Measurements from ENCODE around the gene SLC13A4.
"Not testable (repeated sequence)": the region's sequence is repeated elsewhere in the genome, so short reads cannot be mapped to it uniquely, and the experiment has no call there.

The SLC13A4 gene

DNA sequence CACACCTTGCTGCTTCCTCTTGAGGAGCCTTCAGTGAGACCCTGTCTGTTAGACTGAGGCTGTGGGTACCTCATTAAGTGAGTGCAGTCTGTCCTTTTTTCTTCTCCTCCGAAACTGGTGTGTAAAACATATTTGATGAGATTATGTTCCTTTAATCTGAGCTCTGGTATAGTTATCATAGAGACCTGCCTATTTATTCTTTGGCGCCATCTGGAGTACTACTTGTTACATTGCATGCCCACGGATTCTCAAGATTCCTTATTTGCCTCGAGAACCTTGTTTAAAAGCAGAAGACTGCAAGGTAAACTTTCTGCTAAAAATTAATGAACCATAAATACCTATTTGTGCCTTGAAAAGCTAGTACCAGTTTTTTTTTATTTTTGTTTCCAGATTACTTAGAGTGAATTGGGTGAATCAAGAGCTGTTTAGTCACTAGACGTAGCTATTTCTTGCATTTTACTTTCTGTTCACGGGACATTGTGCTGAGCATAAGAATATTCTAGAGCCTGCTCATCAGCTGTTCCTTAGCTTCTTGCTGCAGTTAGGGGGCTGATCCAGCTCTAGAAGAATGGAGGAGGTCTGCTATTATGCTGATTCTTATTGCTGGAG lies 82.6 kb downstream of the SLC13A4 start:
- H3K9ac ChIP-seq (ENCODE audit: low read depth, low read length) = no peak overlapping the region
- H3K27me3 ChIP-seq (ENCODE audit: control insufficient read depth, insufficient read depth, low read length) = no peaks in the 10 kb centered on the region
- no peaks in the 10 kb centered on the region for H3K4me1 ChIP-seq (ENCODE audit: control insufficient read depth, insufficient read depth, low read length)
- H3K9me3 ChIP-seq (ENCODE audit: control insufficient read depth, insufficient read depth, low read length) = no peaks in the 10 kb centered on the region
- H3K4me3 ChIP-seq (ENCODE audit: low read depth, low read length) = no peak overlapping the region
- peaks cover 8% of the 10 kb centered on the region for H3K36me3 ChIP-seq (ENCODE audit: control insufficient read depth, insufficient read depth, low read length)

DNA sequence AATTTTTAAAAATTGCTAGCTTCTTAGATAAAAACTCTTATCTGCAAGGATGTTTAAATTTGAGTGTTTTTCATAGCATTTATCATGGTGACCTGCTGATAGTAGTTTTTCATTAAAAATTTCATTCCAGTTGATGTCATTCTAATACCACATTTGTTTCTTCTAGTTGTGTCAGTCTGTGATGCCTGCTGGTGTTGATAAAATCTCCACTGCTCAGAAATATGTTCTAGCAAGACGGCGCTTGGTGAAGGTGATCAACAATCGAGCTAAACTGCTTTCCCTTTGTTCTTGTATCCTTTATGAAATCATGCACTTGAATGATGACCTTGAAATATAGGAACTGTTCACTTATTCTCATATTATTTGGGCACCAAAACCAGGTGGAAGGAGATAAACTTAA lies 83.3 kb downstream of the SLC13A4 start:
- Histone ChIP-seq H3K9me3 (ENCODE audit: control insufficient read depth, insufficient read depth, low read length) (no peaks in the 10 kb centered on the region), H3K9ac (ENCODE audit: low read depth, low read length) (no peak overlapping the region), H3K27me3 (ENCODE audit: control insufficient read depth, insufficient read depth, low read length) (no peaks in the 10 kb centered on the region), H3K4me1 (ENCODE audit: control insufficient read depth, insufficient read depth, low read length) (no peaks in the 10 kb centered on the region), H3K4me3 (ENCODE audit: low read depth, low read length) (no peak overlapping the region), H3K36me3 (ENCODE audit: control insufficient read depth, insufficient read depth, low read length) (peaks cover 8% of the 10 kb centered on the region)

DNA sequence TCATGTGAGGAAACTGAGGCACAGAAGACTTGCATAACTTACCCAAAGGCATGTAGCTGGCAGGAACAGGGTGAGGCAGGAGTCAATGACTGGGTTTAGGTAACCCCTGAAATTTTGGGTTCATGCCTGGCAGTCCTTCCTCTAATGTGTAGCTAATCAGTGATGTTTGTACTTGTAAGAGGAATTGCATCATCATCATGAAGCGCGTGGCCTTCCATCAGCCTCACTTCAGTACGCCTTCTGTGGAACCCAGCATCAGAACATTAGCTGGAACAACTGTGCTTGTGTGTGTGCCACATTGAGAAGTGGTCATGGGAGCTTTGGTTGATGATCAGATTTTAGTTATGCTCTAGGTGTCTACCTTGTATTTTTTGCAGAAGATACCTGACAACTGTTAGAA lies 83.8 kb downstream of the SLC13A4 start:
- Histone ChIP-seq H3K9ac (ENCODE audit: low read depth, low read length) (no peak overlapping the region), H3K36me3 (ENCODE audit: control insufficient read depth, insufficient read depth, low read length) (peaks cover 8% of the 10 kb centered on the region), H3K4me1 (ENCODE audit: control insufficient read depth, insufficient read depth, low read length) (no peaks in the 10 kb centered on the region), H3K9me3 (ENCODE audit: control insufficient read depth, insufficient read depth, low read length) (no peaks in the 10 kb centered on the region), H3K4me3 (ENCODE audit: low read depth, low read length) (no peak overlapping the region), H3K27me3 (ENCODE audit: control insufficient read depth, insufficient read depth, low read length) (no peaks in the 10 kb centered on the region)

DNA sequence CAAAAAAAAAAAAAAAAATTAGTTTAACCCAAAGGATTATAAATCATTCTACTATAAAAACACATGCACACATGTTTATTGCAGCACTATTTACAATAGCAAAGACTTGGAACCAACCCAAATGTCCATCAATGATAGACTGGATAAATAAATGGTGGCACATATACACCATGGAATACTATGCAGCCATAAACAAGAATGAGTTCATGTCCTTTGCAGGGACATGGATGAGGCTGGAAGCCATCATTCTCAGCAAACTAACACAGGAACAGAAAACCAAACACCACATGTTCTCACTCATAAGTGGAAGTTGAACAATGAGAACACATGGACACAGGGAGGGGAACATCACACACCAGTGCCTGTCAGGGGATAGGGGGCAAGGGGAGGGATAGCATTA lies 88.3 kb downstream of the SLC13A4 start:
- H3K4me3 ChIP-seq (ENCODE audit: low read depth, low read length); H3K36me3 ChIP-seq (ENCODE audit: control insufficient read depth, insufficient read depth, low read length); H3K9ac ChIP-seq (ENCODE audit: low read depth, low read length); H3K27me3 ChIP-seq (ENCODE audit: control insufficient read depth, insufficient read depth, low read length); H3K9me3 ChIP-seq (ENCODE audit: control insufficient read depth, insufficient read depth, low read length); H3K4me1 ChIP-seq (ENCODE audit: control insufficient read depth, insufficient read depth, low read length): not testable (repeated sequence)

DNA sequence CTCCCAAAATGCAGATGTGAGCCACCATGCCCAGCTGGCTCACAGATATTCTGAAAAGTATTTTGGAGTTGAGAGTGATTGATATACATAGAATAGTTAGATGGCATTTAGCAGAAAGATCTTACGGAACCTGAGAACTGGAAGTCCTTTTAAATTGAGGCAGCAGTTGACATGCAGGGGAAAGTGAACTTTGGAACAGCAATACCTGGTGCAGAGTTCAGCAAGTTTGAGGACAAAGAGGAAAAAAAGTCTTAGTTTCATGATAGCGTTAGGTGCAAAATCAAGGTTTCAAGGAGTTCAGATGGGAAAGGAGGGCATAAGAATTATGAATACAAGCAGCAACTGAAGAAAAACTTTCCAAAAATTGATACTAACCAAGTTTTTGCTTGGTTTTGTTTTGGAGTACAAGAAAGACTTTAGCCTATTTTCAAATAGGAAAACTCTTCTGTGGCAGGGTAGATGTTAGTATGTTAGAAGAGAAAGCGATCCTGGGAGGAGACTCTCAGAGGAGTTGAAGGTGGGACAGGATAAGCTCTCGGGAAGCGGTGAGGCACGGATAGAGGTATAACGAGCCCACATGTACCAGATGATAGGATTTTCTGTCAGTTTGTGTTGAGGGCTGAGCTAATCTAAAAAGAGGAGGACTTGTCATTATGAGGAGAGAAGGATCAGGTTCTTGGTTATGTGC lies 93.7 kb downstream of the SLC13A4 start:
- no peaks in the 10 kb centered on the region for H3K27me3 ChIP-seq (ENCODE audit: control insufficient read depth, insufficient read depth, low read length)
- no peaks in the 10 kb centered on the region for H3K36me3 ChIP-seq (ENCODE audit: control insufficient read depth, insufficient read depth, low read length)
- H3K9ac ChIP-seq (ENCODE audit: low read depth, low read length) = no peak overlapping the region
- no peak overlapping the region for H3K4me3 ChIP-seq (ENCODE audit: low read depth, low read length)
- H3K4me1 ChIP-seq (ENCODE audit: control insufficient read depth, insufficient read depth, low read length) = no peaks in the 10 kb centered on the region
- H3K9me3 ChIP-seq (ENCODE audit: control insufficient read depth, insufficient read depth, low read length) = no peaks in the 10 kb centered on the region

All from iPS-15b (cell line).